Placental epithelial cell (primary cell): ENCODE measurements around the gene TMCO2. TPM values are rescaled to one million over a fixed set of nuclear protein-coding genes. Genes with fewer than 3 reads are reported as not detected.

Source experiments
- total RNA-seq: library from RNA; depleted of rRNA; stranded (reverse); fragments of >200 nt; gene quantifications from 2 replicates; pipeline ENCODE4 v1.2.3, GENCODE V29; 2012

The TMCO2 gene
- total RNA-seq: not detected in 2 replicates

DNA sequence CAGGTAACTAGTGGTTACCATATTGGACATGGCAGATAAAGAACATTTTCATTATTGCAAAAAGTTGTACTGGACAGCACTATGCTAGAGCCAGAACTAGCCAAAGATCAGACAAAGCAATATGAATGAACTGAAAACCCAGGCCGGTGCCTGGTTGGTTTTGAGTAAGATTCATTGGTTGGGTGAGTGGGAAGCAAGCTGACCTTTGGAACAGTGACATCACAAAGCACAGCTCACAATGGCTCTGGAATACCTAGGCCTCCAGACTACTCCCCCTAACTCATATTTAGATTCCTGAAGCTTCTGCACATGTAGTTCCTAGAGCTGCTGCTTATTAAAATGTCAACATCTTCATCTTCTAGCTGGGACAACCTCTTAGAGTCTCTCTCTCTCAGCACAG, at the start of gene TMCO2:
Gene TMCO2 (plus strand): TSS at position 283 of the 400 bp plus-strand sequence. CDS start 57 bp downstream, at position 340.

DNA sequence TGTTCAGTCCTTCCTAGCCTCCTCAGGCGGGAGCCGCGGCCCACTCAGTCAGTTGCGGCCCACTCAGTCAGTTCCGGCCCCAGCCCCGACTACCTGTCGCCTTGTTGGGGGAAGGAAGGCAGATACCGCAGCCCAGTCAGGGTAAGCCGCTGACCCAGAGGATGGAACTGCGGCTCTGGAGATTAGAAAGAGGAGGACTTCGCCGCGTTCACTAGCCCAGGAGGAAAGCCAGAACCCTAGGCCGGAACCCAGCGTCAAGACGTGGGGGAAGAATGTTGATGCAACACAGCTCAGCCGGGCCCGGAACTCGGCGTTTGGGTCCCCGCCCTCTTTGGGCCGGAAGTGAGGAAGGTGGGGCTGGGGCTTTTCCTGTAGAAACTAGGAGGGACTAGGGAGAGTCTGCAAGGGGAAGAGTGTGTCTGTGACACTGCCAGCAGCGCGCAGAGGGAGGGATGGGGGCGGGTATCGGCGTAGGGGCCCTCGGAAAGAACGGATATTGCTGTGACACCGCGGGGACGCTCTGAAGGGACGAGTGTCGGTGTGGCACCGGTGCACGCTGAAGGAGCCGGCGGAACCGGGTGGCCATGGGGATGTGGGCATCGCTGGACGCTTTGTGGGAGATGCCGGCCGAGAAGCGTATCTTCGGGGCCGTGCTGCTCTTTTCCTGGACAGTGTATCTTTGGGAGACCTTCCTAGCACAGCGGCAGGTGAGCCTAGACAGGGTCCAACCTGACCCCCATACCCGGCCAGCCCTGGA, 10.1 kb downstream of the TMCO2 start, which contains the start of gene ZMPSTE24:
Gene ZMPSTE24 (plus strand): TSS at position 549 of the 757 bp plus-strand sequence. CDS start 36 bp downstream, at position 585.

Other genes starting within 250 kb of the TMCO2 start
- gene CAP1, start 207.2 kb upstream of the TMCO2 start, total RNA-seq: 162 and 614 TPM in 2 replicates
- 17.3 and 38.2 TPM in 2 replicates for gene PPT1, start 150.7 kb upstream of the TMCO2 start, total RNA-seq
- gene RLF, start 86.5 kb upstream of the TMCO2 start, total RNA-seq: 21.6 and 27.1 TPM in 2 replicates
- gene ZMPSTE24, start 10.3 kb downstream of the TMCO2 start, total RNA-seq: 22.8 and 57.2 TPM in 2 replicates
- gene COL9A2, start 69.3 kb downstream of the TMCO2 start, total RNA-seq: 1.6 and 4.1 TPM in 2 replicates
- gene SMAP2, start 125.8 kb downstream of the TMCO2 start, total RNA-seq: 6.7 and 13.2 TPM in 2 replicates
- 2.7 and 4.1 TPM in 2 replicates for gene ZFP69B, start 202.5 kb downstream of the TMCO2 start, total RNA-seq
- gene ZFP69, start 229.4 kb downstream of the TMCO2 start, total RNA-seq: 3.4 and 4.7 TPM in 2 replicates